Right lobe of liver (tissue), 6 donors: ENCODE measurements around the gene NUAK1. TPM values are rescaled to one million over a fixed set of nuclear protein-coding genes. Genes with fewer than 3 reads are reported as not detected.
A peak's percentile ranks its signal among the peaks of the same experiment; 100 is the strongest.

Source experiments
- ATAC-seq, 4 donors: fragments of 200-7000 bp; cut with Tn5 transposase; one replicate each; pipeline ENCODE4 v1.9.1; 2020; ENCODE audit warnings: mild to moderate bottlenecking in 4 of 4, moderate library complexity in 4 of 4
- DNase-seq, 3 donors: peaks; one replicate each; pipeline ENCODE4 v3.0.0-alpha.2; 2020
- H3K27ac ChIP-seq, 3 donors: fragments of 200-600 bp; one replicate each; pipeline ENCODE4 v1.8.0; 2022
- H3K27me3 ChIP-seq, 2 donors: fragments of 200-600 bp; one replicate each; pipeline ENCODE4 v1.8.0; 2022
- H3K36me3 ChIP-seq, 4 donors: fragments of 200-600 bp; sonication (generic) in 1 of 4; one replicate each; pipeline versions ENCODE4 v1.5.1 to v1.8.0; 2017 to 2022; ENCODE audit warnings: control low read depth in 1 of 4
- H3K4me1 ChIP-seq, 4 donors: fragments of 200-600 bp; sonication (generic) in 1 of 4; one replicate each; pipeline versions ENCODE4 v1.5.1 to v1.8.0; 2017 to 2022; ENCODE audit warnings: control low read depth in 1 of 4
- H3K4me3 ChIP-seq, 3 donors: fragments of 200-600 bp; one replicate each; pipeline ENCODE4 v1.8.0; 2022
- H3K9me3 ChIP-seq, 4 donors: fragments of 200-600 bp; sonication (generic) in 1 of 4; one replicate each; pipeline versions ENCODE4 v1.5.1 to v1.8.0; 2017 to 2022; ENCODE audit warnings: control low read depth in 1 of 4
- POLR2A ChIP-seq: fragments of 450-650 bp; IDR thresholded peaks from one replicate; pipeline ENCODE4 v1.6.1; 2017; ENCODE audit warnings: antibody characterized with exemption, mild to moderate bottlenecking
- WGBS: methylation state at CpG from one replicate; pipeline ENCODE4 v1.1.6; 2018; ENCODE audit warnings: low coverage, low lambda C conversion rate; ENCODE audit not compliant: insufficient coverage; ENCODE audit errors: missing lambda C conversion rate; 5-methylcytosine and 5-hydroxymethylcytosine counted together
- intact Hi-C, 2 donors: fragments of 100-400 bp; cut with DNase I; formaldehyde crosslinking; loops; one replicate each; pipeline versions ENCODE4 v1.11.2 to v1.14.1; 2022
- total RNA-seq, 6 experiments: library from RNA; depleted of rRNA in 2 of 6; stranded (reverse); fragments of >200 nt in 2 of 6; fragmentation: NEBNext Ultra II Directional in 3 of 6; extraction: Animal tissue kit (Norgen Biotek cat#: 25700) in 3 of 6; gene quantifications; one replicate each; pipeline versions ENCODE4 v1.1.0 to v1.2.4, GENCODE V29; 2016 to 2023
- TF ChIP-seq, protein P1 (sequence below), 4 donors: fragments of 200-600 bp in 3 of 4; fragments of 450-650 bp in 1 of 4; IDR thresholded peaks; one replicate each; pipeline versions ENCODE4 v1.5.1 to v1.8.0; 2016 to 2022; ENCODE audit warnings: antibody characterized with exemption in 4 of 4, mild to moderate bottlenecking in 2 of 4
- donor health status: DM: no; HTN: yes; CAD: no.
- donor health status: DM: no; HTN: no; CAD: no.
- donor health status: DM: no; HTN: no; CAD: no.
- donor health status: DM: no; HTN: yes; CAD: no.
- donor health status: DM: no; HTN: yes; CAD: no.

Gene NUAK1
- total RNA-seq, 6 experiments from 2014 or later, result 2.0 to 11.0 (median 3.5) TPM

GRCh38 chr12:106030210-106031071, 108.3 kb downstream of the NUAK1 start:
- Histone ChIP-seq H3K9me3 (no peaks in the 10 kb centered on the region), H3K27ac (no peak overlapping the region), H3K4me1 (no peaks in the 10 kb centered on the region), H3K36me3 (no peaks in the 10 kb centered on the region), H3K27me3 (no peaks in the 10 kb centered on the region), H3K4me3 (no peak overlapping the region)
- no peak for DNase-seq
- ATAC-seq, result peak; percentile 12 to 70 (median 52)
- 56% methylated on average over 12 of the region's 12 CpGs for WGBS
- intact Hi-C loops, result loop anchor here in 1 of 2 donors (10.0 kb wide), 1 partner anchor 104 kb away; the partner anchor contains the start of gene NUAK1
- no peak for TF ChIP-seq POLR2A
- TF ChIP-seq, protein P1, sequence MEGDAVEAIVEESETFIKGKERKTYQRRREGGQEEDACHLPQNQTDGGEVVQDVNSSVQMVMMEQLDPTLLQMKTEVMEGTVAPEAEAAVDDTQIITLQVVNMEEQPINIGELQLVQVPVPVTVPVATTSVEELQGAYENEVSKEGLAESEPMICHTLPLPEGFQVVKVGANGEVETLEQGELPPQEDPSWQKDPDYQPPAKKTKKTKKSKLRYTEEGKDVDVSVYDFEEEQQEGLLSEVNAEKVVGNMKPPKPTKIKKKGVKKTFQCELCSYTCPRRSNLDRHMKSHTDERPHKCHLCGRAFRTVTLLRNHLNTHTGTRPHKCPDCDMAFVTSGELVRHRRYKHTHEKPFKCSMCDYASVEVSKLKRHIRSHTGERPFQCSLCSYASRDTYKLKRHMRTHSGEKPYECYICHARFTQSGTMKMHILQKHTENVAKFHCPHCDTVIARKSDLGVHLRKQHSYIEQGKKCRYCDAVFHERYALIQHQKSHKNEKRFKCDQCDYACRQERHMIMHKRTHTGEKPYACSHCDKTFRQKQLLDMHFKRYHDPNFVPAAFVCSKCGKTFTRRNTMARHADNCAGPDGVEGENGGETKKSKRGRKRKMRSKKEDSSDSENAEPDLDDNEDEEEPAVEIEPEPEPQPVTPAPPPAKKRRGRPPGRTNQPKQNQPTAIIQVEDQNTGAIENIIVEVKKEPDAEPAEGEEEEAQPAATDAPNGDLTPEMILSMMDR (IDR thresholded peaks at IDR 0.05), result no peak

- TF ChIP-seq, protein P1 (IDR thresholded peaks at IDR 0.05), result no peak
- TF ChIP-seq POLR2A, result no peak
- WGBS, result 75% methylated on average over 1 of the region's 1 CpG
- Histone ChIP-seq H3K36me3 (no peaks in the 10 kb centered on the region), H3K27ac (no peak overlapping the region), H3K9me3 (no peaks in the 10 kb centered on the region), H3K27me3 (no peaks in the 10 kb centered on the region), H3K4me3 (no peak overlapping the region), H3K4me1 (no peaks in the 10 kb centered on the region)
- intact Hi-C loops, result no loop called here
- no peak for ATAC-seq
- no peak for DNase-seq
Measured at GRCh38 chr12:106029532-106029931, 109.2 kb downstream of the NUAK1 start.

GRCh38 chr12:106027911-106028310, 110.8 kb downstream of the NUAK1 start:
- TF ChIP-seq, protein P1 (IDR thresholded peaks at IDR 0.05), result no peak
- no peak for TF ChIP-seq POLR2A
- DNase-seq (no peak), ATAC-seq (no peak)
- Histone ChIP-seq H3K36me3 (no peaks in the 10 kb centered on the region), H3K27ac (no peak overlapping the region), H3K4me3 (no peak overlapping the region), H3K9me3 (no peaks in the 10 kb centered on the region), H3K4me1 (peaks cover 0 to 3% (median 0%) of the 10 kb centered on the region in 4 donors), H3K27me3 (no peaks in the 10 kb centered on the region)
- intact Hi-C loops, result no loop called here
- 69% methylated on average over 6 of the region's 6 CpGs for WGBS

DNA sequence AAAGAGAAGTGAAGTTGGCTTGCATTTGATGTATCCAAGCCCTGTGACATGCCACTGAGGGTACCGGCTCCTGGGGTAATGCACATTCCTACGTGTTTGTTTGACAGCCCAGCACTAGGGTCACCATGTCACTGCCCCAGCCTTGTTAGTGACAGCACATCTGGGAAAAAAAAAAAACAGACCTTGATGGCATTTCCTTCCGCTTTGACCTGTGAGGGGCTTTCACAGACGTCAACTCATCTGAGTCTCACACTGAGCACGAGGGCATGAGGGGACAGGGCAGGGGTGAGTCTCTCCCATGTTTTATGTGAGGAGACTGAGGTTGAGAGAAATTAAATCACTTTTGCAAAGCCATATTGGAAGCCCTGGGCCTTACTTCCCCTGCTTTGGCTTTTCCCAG, 111.5 kb downstream of the NUAK1 start:
- Histone ChIP-seq H3K4me3 (no peak overlapping the region), H3K4me1 (peaks cover 0 to 9% (median under 1%) of the 10 kb centered on the region in 4 donors), H3K9me3 (no peaks in the 10 kb centered on the region), H3K36me3 (no peaks in the 10 kb centered on the region), H3K27ac (no peak overlapping the region), H3K27me3 (no peaks in the 10 kb centered on the region)
- intact Hi-C loops, result no loop called here
- DNase-seq (no peak), ATAC-seq (no peak)
- no peak for TF ChIP-seq POLR2A
- TF ChIP-seq, protein P1 (IDR thresholded peaks at IDR 0.05), result no peak
- 96% methylated on average over 4 of the region's 5 CpGs for WGBS
